Natural killer cell (primary cell): Measurements from ENCODE around the gene GEMIN5. TPM values are rescaled to one million over a fixed set of nuclear protein-coding genes. Genes with fewer than 3 reads are reported as not detected.

Experiments
- ATAC-seq, 3 donors: fragments of 150-1000 bp in 2 of 3; fragments of 200-7000 bp in 1 of 3; cut with Tn5 transposase; 1 replicate in 1 of 3; 2 replicates in 2 of 3; pipeline ENCODE4 v1.10.0; 2021; ENCODE audit warnings: mild to moderate bottlenecking in 2 of 3, moderate library complexity in 2 of 3
- DNase-seq, 2 donors: peaks; one replicate each; pipeline versions ENCODE4 v3.0.0 to v3.0.0-alpha.2; 2013 to 2021; ENCODE audit warnings: mixed read lengths in 1 of 2
- H3K27ac ChIP-seq: one replicate; pipeline ENCODE4 v1.5.1; 2013; ENCODE audit warnings: mild to moderate bottlenecking, low read length
- H3K27me3 ChIP-seq: one replicate; pipeline ENCODE4 v1.6.1; 2013; ENCODE audit warnings: low read length; ENCODE audit not compliant: control insufficient read depth, insufficient read depth
- H3K36me3 ChIP-seq: one replicate; pipeline ENCODE4 v1.6.1; 2013; ENCODE audit warnings: low read length; ENCODE audit not compliant: control insufficient read depth, insufficient read depth
- H3K4me1 ChIP-seq: one replicate; pipeline ENCODE4 v1.6.1; 2013; ENCODE audit warnings: low read length; ENCODE audit not compliant: control insufficient read depth, insufficient read depth
- H3K4me3 ChIP-seq: one replicate; pipeline ENCODE4 v1.5.1; 2013; ENCODE audit warnings: low read length
- H3K9me3 ChIP-seq: one replicate; pipeline ENCODE4 v1.6.1; 2013; ENCODE audit warnings: low read length; ENCODE audit not compliant: control insufficient read depth, insufficient read depth
- H3K27ac Mint-ChIP-seq, 2 donors: one replicate each; pipeline ENCODE4 v1.8.0; 2022; ENCODE audit warnings: mild to moderate bottlenecking in 2 of 2, mixed read lengths in 2 of 2, moderate library complexity in 1 of 2
- H3K27me3 Mint-ChIP-seq, 2 donors: one replicate each; pipeline ENCODE4 v1.8.0; 2022; ENCODE audit warnings: low read depth in 2 of 2, mixed read lengths in 2 of 2
- H3K36me3 Mint-ChIP-seq: one replicate; pipeline ENCODE4 v1.8.0; 2022; ENCODE audit warnings: mixed read lengths
- H3K4me1 Mint-ChIP-seq, 2 donors: one replicate each; pipeline ENCODE4 v1.8.0; 2022; ENCODE audit warnings: mixed read lengths in 2 of 2
- H3K4me3 Mint-ChIP-seq: one replicate; pipeline ENCODE4 v1.8.0; 2022; ENCODE audit warnings: mild to moderate bottlenecking, moderate library complexity, mixed read lengths
- H3K9me3 Mint-ChIP-seq, 2 donors: one replicate each; pipeline ENCODE4 v1.8.0; 2022; ENCODE audit warnings: mixed read lengths in 2 of 2
- WGBS: methylation state at CpG from one replicate; pipeline ENCODE4 v1.1.7; 2013; ENCODE audit warnings: missing lambda C conversion rate; ENCODE audit not compliant: insufficient coverage; 5-methylcytosine and 5-hydroxymethylcytosine counted together
- intact Hi-C: fragments of 100-400 bp; cut with micrococcal nuclease; formaldehyde crosslinking; loops from one replicate; pipeline ENCODE4 v1.14.2; 2022
- total RNA-seq, 4 donors: library from RNA; stranded (reverse); fragments of 120-200 nt in 1 of 4; gene quantifications; one replicate each; pipeline versions ENCODE4 v1.2.3 to v1.2.4, GENCODE V29; 2013 to 2022
- TF ChIP-seq, protein P1 (sequence below): fragments of 200-600 bp; IDR thresholded peaks from one replicate; pipeline ENCODE4 v1.8.0; 2022; ENCODE audit warnings: antibody characterized with exemption

The GEMIN5 gene
- total RNA-seq, 3 donors from 2014 or later (not counting 1 experiment from before 2014, with no cell fraction given) = 6.3 to 12.7 (median 7.8) TPM

DNA sequence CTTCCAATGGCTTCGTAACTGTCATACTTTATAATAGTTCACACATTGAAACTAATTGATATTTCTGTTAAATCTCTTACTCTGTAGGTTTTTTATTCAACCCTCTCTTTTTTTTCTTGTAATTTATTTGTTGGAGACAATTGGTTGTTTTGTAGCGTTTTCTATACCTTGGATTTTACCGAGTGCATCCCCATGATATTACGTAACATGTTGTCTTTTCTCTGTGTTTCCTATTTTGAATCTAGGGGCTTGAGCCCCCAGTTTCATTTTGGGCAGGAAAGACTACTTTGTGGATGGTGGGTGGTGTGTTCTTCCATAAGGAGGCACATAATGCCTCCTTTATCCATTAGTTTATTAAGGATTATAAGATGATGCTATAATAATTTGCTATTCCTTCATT is 10.3 kb upstream of the GEMIN5 start:
- Histone ChIP-seq H3K4me3 (no peak overlapping the region), H3K27ac (no peak overlapping the region), H3K36me3 (peaks cover 6% of the 10 kb centered on the region), H3K9me3 (no peaks in the 10 kb centered on the region), H3K4me1 (no peaks in the 10 kb centered on the region), H3K27me3 (no peaks in the 10 kb centered on the region)
- Mint-ChIP-seq H3K4me3 (no peak overlapping the region), H3K9me3 (no peaks in the 10 kb centered on the region), H3K27ac (no peak overlapping the region), H3K4me1 (peaks cover 31 to 32% of the 10 kb centered on the region in 2 donors), H3K36me3 (no peaks in the 10 kb centered on the region), H3K27me3 (no peaks in the 10 kb centered on the region)
- TF ChIP-seq, protein P1, sequence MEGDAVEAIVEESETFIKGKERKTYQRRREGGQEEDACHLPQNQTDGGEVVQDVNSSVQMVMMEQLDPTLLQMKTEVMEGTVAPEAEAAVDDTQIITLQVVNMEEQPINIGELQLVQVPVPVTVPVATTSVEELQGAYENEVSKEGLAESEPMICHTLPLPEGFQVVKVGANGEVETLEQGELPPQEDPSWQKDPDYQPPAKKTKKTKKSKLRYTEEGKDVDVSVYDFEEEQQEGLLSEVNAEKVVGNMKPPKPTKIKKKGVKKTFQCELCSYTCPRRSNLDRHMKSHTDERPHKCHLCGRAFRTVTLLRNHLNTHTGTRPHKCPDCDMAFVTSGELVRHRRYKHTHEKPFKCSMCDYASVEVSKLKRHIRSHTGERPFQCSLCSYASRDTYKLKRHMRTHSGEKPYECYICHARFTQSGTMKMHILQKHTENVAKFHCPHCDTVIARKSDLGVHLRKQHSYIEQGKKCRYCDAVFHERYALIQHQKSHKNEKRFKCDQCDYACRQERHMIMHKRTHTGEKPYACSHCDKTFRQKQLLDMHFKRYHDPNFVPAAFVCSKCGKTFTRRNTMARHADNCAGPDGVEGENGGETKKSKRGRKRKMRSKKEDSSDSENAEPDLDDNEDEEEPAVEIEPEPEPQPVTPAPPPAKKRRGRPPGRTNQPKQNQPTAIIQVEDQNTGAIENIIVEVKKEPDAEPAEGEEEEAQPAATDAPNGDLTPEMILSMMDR = no peak
- intact Hi-C loops = no loop called here
- no peak for ATAC-seq
- WGBS = 100% methylated on average over 3 of the region's 4 CpGs
- DNase-seq = no peak

DNA sequence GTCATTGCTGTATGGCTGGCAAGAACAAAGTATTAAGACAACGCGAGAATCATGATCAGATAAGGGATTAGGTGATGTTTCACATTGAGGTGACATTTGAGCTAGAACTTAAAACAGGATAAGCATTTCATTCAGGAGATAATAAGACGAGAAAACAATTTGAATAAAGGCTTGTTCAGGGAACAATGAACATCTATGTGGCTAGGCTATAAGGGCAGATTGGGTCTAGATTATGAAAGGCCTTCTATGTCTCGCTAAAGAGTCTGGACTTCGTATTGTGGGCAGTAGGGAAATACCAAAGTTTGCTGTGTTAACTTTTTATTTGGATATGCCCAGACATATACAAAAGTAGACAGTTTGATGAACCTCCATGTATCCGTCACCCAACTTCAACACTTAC is 9.8 kb upstream of the GEMIN5 start:
- H3K4me3 Mint-ChIP-seq = no peak overlapping the region

DNA sequence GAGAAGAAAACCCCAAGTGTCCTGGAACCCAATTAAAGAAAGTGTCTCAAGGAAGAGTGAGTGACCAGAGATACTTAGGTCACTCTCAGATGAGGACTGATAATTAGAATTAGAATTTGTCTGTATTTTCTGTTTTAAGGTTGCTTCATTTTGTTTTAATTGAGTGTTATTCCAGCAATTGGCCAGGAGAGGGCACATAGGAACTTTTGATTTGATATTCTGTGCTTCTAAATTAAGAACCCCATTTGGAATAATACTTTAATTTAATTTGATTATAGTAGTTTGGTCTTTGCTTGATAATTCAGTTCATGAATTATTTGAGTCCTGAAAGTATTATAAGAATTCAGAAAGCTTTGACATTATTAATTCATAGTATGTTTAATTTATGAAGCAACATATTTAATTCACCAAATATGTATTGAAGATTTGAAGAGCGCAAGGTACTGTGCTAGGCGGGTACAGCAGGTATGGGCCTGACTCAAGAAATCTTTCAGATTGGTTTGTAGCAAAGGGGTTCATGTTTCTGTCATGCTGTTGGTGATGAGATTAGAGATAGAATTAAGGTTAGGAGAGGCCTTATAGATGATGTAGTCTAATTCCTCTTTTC is 7.8 kb upstream of the GEMIN5 start:
- no peaks in the 10 kb centered on the region for H3K9me3 Mint-ChIP-seq
- H3K27ac ChIP-seq = no peak overlapping the region
- H3K4me3 ChIP-seq = no peak overlapping the region
- no peak overlapping the region for H3K27ac Mint-ChIP-seq
- no peaks in the 10 kb centered on the region for H3K27me3 Mint-ChIP-seq
- ATAC-seq (no peak), DNase-seq (peak in 1 of 2 donors; percentile 52)
- H3K4me1 ChIP-seq = peaks cover under 1% of the 10 kb centered on the region
- H3K36me3 ChIP-seq = peaks cover 6% of the 10 kb centered on the region
- intact Hi-C loops = no loop called here
- H3K27me3 ChIP-seq = no peaks in the 10 kb centered on the region
- WGBS = 93% methylated on average over 2 of the region's 2 CpGs
- no peaks in the 10 kb centered on the region for H3K36me3 Mint-ChIP-seq
- H3K4me1 Mint-ChIP-seq = peaks cover 46 to 51% of the 10 kb centered on the region in 2 donors
- no peaks in the 10 kb centered on the region for H3K9me3 ChIP-seq
- H3K4me3 Mint-ChIP-seq = no peak overlapping the region
- TF ChIP-seq, protein P1 = peak; percentile 85

More for the DNA sequence above, 9.8 kb upstream of the GEMIN5 start:
- TF ChIP-seq, protein P1 = no peak
- H3K4me3 ChIP-seq = no peak overlapping the region
- no peaks in the 10 kb centered on the region for H3K9me3 ChIP-seq
- intact Hi-C loops = no loop called here
- Mint-ChIP-seq H3K4me1 (peaks cover 33 to 34% of the 10 kb centered on the region in 2 donors), H3K9me3 (no peaks in the 10 kb centered on the region), H3K27me3 (no peaks in the 10 kb centered on the region), H3K27ac (no peak overlapping the region), H3K36me3 (no peaks in the 10 kb centered on the region)
- H3K36me3 ChIP-seq = peaks cover 6% of the 10 kb centered on the region
- no peak overlapping the region for H3K27ac ChIP-seq
- WGBS = 96% methylated on average over 6 of the region's 6 CpGs
- no peaks in the 10 kb centered on the region for H3K4me1 ChIP-seq
- no peak for ATAC-seq
- no peaks in the 10 kb centered on the region for H3K27me3 ChIP-seq
- DNase-seq = no peak

DNA sequence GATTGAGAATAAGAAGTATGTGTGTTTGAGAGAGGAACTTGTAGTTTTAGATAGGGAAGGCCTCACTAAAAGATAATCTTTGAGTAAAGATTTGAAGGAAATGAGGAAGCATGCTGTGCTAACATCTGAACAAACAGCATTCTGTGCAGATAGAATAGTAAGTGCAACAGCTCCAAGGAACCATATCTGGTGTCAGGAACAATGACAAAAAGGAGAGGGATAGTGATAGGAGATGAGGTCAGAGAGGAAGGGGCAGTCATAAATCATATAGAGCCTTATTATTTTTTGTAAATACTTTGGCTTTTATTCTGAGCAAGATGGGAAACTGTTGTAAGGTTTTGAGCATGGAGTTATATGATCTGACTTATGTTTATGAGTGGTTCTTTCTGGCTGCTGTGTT is 6.7 kb upstream of the GEMIN5 start:
- TF ChIP-seq, protein P1 = no peak
- H3K4me1 ChIP-seq = peaks cover 6% of the 10 kb centered on the region
- H3K27ac Mint-ChIP-seq = no peak overlapping the region
- H3K27me3 Mint-ChIP-seq = no peaks in the 10 kb centered on the region
- H3K36me3 ChIP-seq = peaks cover 6% of the 10 kb centered on the region
- no peaks in the 10 kb centered on the region for H3K9me3 ChIP-seq
- no peak overlapping the region for H3K4me3 Mint-ChIP-seq
- ATAC-seq = no peak
- peaks cover 37 to 45% of the 10 kb centered on the region in 2 donors for H3K4me1 Mint-ChIP-seq
- no peaks in the 10 kb centered on the region for H3K36me3 Mint-ChIP-seq
- no peaks in the 10 kb centered on the region for H3K9me3 Mint-ChIP-seq
- no peak for DNase-seq
- H3K27ac ChIP-seq = no peak overlapping the region
- intact Hi-C loops = loop anchor here (5.0 kb wide), 1 partner anchor 497 kb away; the partner anchor contains the start of gene SAP30L
- H3K4me3 ChIP-seq = no peak overlapping the region
- H3K27me3 ChIP-seq = no peaks in the 10 kb centered on the region
